Omental fat pad (tissue), 4 donors: Measurements from ENCODE around the gene ROBO1. TPM values are rescaled to one million over a fixed set of nuclear protein-coding genes. Genes with fewer than 3 reads are reported as not detected.
"Not testable (repeated sequence)": the region's sequence is repeated elsewhere in the genome, so short reads cannot be mapped to it uniquely, and the experiment has no call there.

Experiments
- ATAC-seq: fragments of 150-250 bp; one replicate; pipeline ENCODE4 v1.9.1; 2016; ENCODE audit warnings: mild to moderate bottlenecking, moderate library complexity; ENCODE audit not compliant: low FRiP score
- DNase-seq: peaks from one replicate; pipeline ENCODE4 v3.0.0-alpha.2; 2019; ENCODE audit warnings: low spot score
- CTCF ChIP-seq, 3 donors: fragments of 450-650 bp; IDR thresholded peaks; one replicate each; pipeline ENCODE4 v1.5.1; 2016 to 2017; ENCODE audit warnings: antibody characterized with exemption in 3 of 3, mild to moderate bottlenecking in 3 of 3, moderate library complexity in 2 of 3
- total RNA-seq, 4 donors: library from RNA; depleted of rRNA; stranded (reverse); fragments of >200 nt; gene quantifications; one replicate each; pipeline ENCODE4 v1.1.0, GENCODE V29; 2016

ROBO1 gene
- total RNA-seq, 4 donors from 2014 or later, result 13.7 to 34.2 (median 21.0) TPM

GRCh38 chr3:78732471-78732870 is 1035.3 kb downstream of the ROBO1 start:
- ATAC-seq, result no peak
- TF ChIP-seq CTCF (IDR thresholded peaks at IDR 0.05), result no peak
- DNase-seq, result no peak

DNA sequence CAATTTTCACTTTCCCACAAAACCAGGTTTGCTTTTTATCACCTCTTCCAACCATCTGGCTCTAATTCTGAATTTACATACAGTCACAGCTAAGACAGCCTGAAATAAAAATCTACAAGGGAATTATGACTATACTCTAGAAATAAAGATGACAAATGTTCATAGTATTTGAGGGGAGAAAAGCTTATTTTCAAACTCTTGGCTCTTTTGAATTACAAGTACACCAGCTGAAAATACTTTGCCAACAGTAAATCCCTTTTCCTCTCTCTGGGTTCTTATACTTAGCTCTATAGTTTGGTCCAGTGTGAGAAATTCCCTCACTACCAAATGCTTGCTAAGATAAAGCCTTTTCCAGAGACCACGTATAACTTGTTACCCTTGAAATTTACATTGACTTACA is 1037.9 kb downstream of the ROBO1 start:
- no peak for DNase-seq
- TF ChIP-seq CTCF (IDR thresholded peaks at IDR 0.05), result no peak
- ATAC-seq, result no peak

DNA sequence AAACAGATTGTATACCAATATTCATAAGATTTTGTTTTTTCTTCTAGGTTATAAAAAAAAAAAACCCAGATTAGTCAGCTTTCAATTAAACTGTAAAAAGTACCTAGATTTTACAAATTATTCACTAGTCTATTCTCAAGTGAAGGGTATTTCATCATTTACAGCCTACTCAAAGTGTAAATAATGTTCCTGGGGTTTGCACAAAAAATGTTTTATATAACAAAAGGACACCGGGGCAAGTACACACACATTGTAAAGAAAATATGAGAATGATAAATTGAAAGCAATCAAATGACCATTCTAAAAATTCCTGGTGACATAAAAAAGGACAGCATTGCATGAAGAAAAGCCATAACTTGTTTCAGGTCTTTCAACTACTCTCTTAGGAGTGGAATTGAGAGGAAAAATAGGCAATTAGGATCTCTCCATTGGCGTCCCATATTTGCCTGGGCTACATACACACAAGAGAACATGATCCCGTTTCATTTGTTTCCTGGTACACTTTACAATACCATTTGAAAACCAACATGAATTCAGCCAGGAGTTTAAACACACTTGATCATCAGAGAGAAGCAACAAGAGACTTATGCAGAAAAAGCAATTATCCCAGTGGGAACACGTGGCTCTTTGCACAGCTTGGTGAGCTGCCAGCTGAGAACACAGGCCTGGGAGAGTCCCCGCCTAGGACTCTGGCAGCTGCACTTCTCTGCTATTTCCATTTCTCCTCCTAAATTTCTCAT is 1039.2 kb downstream of the ROBO1 start:
- no peak for TF ChIP-seq CTCF (IDR thresholded peaks at IDR 0.05)
- ATAC-seq, result no peak
- DNase-seq, result no peak

GRCh38 chr3:78726545-78726944 is 1041.3 kb downstream of the ROBO1 start:
- ATAC-seq (no peak), DNase-seq (no peak)
- no peak for TF ChIP-seq CTCF (IDR thresholded peaks at IDR 0.05)

DNA sequence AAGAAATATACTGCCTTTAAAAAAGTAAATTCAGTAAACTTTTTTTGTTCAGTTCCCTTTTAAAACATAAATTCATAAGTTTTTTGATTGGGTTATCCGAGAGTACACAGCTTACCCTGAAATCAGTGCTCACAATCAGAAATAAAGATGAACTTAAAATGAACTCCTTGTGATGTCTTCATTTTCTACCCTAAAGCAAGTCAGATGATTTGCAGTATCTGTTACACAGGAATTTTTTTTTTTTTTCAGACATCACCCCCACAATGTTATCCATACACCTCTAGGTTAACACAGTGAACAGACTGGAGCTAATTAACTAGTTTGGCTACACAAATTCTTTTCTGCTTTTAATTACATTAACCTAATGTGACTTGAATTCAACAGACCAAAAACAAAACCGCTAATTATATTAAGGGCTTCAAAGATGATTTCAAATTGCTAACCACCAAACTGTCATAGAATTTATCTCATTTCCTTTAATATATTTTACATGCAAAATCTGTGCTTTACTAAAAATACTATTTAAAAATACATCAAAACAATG is 1042.0 kb downstream of the ROBO1 start:
- ATAC-seq (no peak), DNase-seq (no peak)
- TF ChIP-seq CTCF (IDR thresholded peaks at IDR 0.05), result no peak

DNA sequence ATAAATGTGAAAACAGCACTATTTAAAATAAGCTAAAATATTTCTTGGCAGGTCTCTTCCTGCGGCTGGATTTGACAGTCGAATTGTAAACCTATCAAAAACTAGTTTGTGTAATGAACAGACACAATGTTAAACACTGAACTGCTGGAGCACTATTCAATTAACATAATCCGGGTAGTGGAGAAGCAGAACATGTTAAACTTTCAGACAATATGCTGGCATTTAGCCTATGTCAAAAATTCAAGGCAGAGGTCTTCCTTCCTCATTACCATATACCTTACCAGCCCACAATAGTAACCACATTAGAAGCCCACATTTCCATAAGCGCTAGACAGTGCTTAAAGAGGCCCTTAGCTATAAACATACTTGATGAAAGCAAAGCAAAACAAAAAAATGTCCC is 1042.9 kb downstream of the ROBO1 start:
- ATAC-seq (no peak), DNase-seq (no peak)
- TF ChIP-seq CTCF (IDR thresholded peaks at IDR 0.05), result no peak

GRCh38 chr3:78724364-78724763 is 1043.4 kb downstream of the ROBO1 start:
- not testable (repeated sequence) for DNase-seq, ATAC-seq
